ENCODE measurements around the gene MYPN.

Gene MYPN

DNA sequence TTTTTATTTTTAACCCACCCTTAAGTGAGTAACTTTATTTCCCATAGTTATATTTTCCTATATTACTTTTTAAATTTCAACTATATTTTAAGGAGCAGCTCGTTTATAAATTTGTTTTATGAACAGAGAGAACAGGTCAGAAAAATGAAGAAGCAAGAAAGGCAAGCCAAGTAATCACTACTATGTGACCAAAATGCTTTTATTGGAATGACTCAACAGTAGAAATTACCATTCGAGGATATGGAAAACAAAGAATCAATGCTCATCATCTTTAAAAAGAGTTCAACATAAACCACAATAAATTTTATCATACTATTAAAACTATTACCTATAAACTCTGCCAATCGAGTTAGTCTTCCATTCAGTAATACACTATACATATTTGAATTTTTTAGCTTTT lies 41.8 kb upstream of the MYPN start:
- H3K27ac ChIP-seq (ENCODE audit: extremely low read depth, low read depth, low read length): no peak overlapping the region
- H3K4me3 ChIP-seq (ENCODE audit: low read depth, low read length): no peak overlapping the region
- POLR2A ChIA-PET: interaction anchor here (0.7 kb wide), 1 partner anchor 86 kb away, joined by 7 read pairs; no protein-coding TSS in a partner anchor
- peaks cover 6 to 14% of the 10 kb centered on the region in 2 experiments; a peak in 2 of 3 replicates for H3K36me3 ChIP-seq (ENCODE audit: control insufficient read depth in 2 of 2, insufficient read depth in 1 of 2, low read length in 2 of 2)
- CTCF ChIA-PET: interaction anchor here (0.6 to 1.2 kb wide), 3 partner anchors 34 to 214 kb away, joined by 4 to 5 read pairs (median 4); no protein-coding TSS in a partner anchor
- TF ChIP-seq ZNF48 (tag by site-specific recombination; IDR thresholded peaks at IDR 0.05): no peak
- TF ChIP-seq, protein P1, sequence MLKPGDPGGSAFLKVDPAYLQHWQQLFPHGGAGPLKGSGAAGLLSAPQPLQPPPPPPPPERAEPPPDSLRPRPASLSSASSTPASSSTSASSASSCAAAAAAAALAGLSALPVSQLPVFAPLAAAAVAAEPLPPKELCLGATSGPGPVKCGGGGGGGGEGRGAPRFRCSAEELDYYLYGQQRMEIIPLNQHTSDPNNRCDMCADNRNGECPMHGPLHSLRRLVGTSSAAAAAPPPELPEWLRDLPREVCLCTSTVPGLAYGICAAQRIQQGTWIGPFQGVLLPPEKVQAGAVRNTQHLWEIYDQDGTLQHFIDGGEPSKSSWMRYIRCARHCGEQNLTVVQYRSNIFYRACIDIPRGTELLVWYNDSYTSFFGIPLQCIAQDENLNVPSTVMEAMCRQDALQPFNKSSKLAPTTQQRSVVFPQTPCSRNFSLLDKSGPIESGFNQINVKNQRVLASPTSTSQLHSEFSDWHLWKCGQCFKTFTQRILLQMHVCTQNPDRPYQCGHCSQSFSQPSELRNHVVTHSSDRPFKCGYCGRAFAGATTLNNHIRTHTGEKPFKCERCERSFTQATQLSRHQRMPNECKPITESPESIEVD (tag by site-specific recombination; IDR thresholded peaks at IDR 0.05): 0 out of 2 replicates have a peak, but pooled peaks have one; percentile 26
- 0 out of 2 replicates have a peak, but pooled peaks cover 4% of the 10 kb centered on the region for H3K4me1 ChIP-seq (ENCODE audit: control insufficient read depth, insufficient read depth, low read length)
- H3K9me3 ChIP-seq (ENCODE audit: control insufficient read depth, insufficient read depth, low read depth, low read length): no peaks in the 10 kb centered on the region

DNA sequence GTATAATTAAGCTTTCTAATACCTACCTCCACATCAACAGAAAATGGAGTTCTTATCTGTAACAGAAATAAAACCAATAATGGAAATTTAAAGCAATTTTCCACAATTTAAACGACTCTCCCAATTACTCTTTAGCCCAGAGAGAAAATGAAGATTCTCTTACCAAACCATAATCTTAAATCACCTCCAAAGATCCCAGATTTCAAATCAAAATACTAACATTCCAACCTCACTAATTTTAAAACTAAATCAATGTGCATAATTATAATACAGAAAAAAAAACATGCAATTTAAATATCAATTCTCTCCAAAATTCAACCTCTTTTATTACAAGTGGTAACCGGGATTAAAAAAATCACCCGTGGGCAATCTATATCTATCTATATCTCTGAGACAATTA lies 35.7 kb upstream of the MYPN start:
- no peak overlapping the region for H3K27ac ChIP-seq (ENCODE audit: extremely low read depth, low read depth, low read length)
- H3K36me3 ChIP-seq (ENCODE audit: control insufficient read depth in 2 of 2, insufficient read depth in 1 of 2, low read length in 2 of 2): peaks cover 6 to 7% of the 10 kb centered on the region in 2 experiments; a peak in 2 of 3 replicates

DNA sequence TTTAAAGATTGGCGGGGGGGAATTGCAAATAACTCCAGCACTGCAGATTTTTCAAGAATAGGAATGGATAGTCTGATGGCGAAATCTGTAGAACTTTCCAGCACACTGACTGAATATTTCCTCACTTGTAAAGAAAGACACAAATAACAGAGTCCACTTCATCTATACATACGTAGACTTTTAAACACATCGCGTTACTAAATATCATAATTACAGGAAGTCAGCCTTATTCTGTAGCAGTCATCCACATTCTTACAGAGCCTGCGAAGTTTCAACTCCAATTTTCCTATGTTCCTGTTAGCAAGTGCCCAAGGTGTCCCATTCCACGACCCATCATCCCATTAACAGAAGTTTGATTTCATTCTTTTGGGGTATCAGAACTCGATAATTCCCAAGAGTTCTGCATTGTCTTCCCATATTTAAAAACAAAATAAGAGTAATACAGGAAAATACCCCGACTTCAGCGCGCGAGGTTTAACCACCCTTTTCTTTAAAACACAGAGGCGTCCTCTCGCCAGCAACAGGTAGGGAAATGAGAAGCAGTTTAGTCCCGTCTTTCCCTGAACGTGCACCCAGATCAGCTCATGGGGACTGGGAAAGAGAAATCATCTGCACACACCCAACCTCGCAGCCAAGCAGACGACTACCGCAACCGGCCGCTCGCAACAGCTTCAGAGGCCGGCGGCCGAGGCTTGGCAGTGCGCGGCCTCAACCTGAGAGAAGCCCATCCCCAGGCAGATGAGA lies 35.1 kb upstream of the MYPN start:
- Histone ChIP-seq H3K36me3 (ENCODE audit: control insufficient read depth in 2 of 2, insufficient read depth in 1 of 2, low read length in 2 of 2) (peaks cover 5 to 6% of the 10 kb centered on the region in 2 experiments; a peak in 2 of 3 replicates), H3K4me3 (ENCODE audit: low read depth, low read length) (peak overlapping the region; percentile 60), H3K27ac (ENCODE audit: extremely low read depth, low read depth, low read length) (peak overlapping the region; percentile 95), H3K9me3 (ENCODE audit: control insufficient read depth, insufficient read depth, low read depth, low read length) (no peaks in the 10 kb centered on the region), H3K4me1 (ENCODE audit: control insufficient read depth, insufficient read depth, low read length) (0 out of 2 replicates have a peak, but pooled peaks cover 4% of the 10 kb centered on the region)
- ChIA-PET CTCF (no interaction called here), POLR2A (interaction anchor here (0.6 to 0.7 kb wide), 2 partner anchors 14 to 257 kb away, joined by 3 to 4 read pairs; partner anchors contain the start of gene HNRNPH3)
- no peak for TF ChIP-seq ZNF561 (tag by site-specific recombination; IDR thresholded peaks at IDR 0.05; ENCODE audit: borderline replicate concordance)
- TF ChIP-seq SCRT2 (tag by site-specific recombination; IDR thresholded peaks at IDR 0.05): peak; percentile 98
- no peak for TF ChIP-seq ZNF214 (tag by site-specific recombination; IDR thresholded peaks at IDR 0.05; ENCODE audit: borderline replicate concordance)
- peak; percentile 81 for TF ChIP-seq SCRT1 (tag by site-specific recombination; IDR thresholded peaks at IDR 0.05; ENCODE audit: borderline replicate concordance)
- 0 out of 2 replicates have a peak, but pooled peaks have one; percentile 7 for TF ChIP-seq ZNF660 (tag by site-specific recombination; IDR thresholded peaks at IDR 0.05)
- TF ChIP-seq KLF16 (tag by site-specific recombination; IDR thresholded peaks at IDR 0.05): no peak
- 0 out of 2 replicates have a peak, but pooled peaks have one; percentile 7 for TF ChIP-seq ZNF366 (tag by site-specific recombination; conservative IDR thresholded peaks at IDR 0.05)
- TF ChIP-seq PRDM1 (tag by site-specific recombination; IDR thresholded peaks at IDR 0.05): peak; percentile 15; the same call in 1 of the 2 replicates
- TF ChIP-seq, protein P2, sequence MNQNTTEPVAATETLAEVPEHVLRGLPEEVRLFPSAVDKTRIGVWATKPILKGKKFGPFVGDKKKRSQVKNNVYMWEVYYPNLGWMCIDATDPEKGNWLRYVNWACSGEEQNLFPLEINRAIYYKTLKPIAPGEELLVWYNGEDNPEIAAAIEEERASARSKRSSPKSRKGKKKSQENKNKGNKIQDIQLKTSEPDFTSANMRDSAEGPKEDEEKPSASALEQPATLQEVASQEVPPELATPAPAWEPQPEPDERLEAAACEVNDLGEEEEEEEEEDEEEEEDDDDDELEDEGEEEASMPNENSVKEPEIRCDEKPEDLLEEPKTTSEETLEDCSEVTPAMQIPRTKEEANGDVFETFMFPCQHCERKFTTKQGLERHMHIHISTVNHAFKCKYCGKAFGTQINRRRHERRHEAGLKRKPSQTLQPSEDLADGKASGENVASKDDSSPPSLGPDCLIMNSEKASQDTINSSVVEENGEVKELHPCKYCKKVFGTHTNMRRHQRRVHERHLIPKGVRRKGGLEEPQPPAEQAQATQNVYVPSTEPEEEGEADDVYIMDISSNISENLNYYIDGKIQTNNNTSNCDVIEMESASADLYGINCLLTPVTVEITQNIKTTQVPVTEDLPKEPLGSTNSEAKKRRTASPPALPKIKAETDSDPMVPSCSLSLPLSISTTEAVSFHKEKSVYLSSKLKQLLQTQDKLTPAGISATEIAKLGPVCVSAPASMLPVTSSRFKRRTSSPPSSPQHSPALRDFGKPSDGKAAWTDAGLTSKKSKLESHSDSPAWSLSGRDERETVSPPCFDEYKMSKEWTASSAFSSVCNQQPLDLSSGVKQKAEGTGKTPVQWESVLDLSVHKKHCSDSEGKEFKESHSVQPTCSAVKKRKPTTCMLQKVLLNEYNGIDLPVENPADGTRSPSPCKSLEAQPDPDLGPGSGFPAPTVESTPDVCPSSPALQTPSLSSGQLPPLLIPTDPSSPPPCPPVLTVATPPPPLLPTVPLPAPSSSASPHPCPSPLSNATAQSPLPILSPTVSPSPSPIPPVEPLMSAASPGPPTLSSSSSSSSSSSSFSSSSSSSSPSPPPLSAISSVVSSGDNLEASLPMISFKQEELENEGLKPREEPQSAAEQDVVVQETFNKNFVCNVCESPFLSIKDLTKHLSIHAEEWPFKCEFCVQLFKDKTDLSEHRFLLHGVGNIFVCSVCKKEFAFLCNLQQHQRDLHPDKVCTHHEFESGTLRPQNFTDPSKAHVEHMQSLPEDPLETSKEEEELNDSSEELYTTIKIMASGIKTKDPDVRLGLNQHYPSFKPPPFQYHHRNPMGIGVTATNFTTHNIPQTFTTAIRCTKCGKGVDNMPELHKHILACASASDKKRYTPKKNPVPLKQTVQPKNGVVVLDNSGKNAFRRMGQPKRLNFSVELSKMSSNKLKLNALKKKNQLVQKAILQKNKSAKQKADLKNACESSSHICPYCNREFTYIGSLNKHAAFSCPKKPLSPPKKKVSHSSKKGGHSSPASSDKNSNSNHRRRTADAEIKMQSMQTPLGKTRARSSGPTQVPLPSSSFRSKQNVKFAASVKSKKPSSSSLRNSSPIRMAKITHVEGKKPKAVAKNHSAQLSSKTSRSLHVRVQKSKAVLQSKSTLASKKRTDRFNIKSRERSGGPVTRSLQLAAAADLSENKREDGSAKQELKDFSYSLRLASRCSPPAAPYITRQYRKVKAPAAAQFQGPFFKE (tag by site-specific recombination; IDR thresholded peaks at IDR 0.05; ENCODE audit: borderline replicate concordance): no peak

More for the DNA sequence above, 35.7 kb upstream of the MYPN start:
- POLR2A ChIA-PET: no interaction called here
- H3K4me3 ChIP-seq (ENCODE audit: low read depth, low read length): peak overlapping the region; percentile 60
- CTCF ChIA-PET: no interaction called here
- no peak for TF ChIP-seq ZNF585B (tag by site-specific recombination; IDR thresholded peaks at IDR 0.05)
- TF ChIP-seq, protein P3, sequence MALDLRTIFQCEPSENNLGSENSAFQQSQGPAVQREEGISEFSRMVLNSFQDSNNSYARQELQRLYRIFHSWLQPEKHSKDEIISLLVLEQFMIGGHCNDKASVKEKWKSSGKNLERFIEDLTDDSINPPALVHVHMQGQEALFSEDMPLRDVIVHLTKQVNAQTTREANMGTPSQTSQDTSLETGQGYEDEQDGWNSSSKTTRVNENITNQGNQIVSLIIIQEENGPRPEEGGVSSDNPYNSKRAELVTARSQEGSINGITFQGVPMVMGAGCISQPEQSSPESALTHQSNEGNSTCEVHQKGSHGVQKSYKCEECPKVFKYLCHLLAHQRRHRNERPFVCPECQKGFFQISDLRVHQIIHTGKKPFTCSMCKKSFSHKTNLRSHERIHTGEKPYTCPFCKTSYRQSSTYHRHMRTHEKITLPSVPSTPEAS (tag by site-specific recombination; IDR thresholded peaks at IDR 0.05): no peak
- TF ChIP-seq, protein P4, sequence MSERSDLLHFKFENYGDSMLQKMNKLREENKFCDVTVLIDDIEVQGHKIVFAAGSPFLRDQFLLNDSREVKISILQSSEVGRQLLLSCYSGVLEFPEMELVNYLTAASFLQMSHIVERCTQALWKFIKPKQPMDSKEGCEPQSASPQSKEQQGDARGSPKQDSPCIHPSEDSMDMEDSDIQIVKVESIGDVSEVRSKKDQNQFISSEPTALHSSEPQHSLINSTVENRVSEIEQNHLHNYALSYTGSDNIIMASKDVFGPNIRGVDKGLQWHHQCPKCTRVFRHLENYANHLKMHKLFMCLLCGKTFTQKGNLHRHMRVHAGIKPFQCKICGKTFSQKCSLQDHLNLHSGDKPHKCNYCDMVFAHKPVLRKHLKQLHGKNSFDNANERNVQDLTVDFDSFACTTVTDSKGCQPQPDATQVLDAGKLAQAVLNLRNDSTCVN (tag by site-specific recombination; optimal IDR thresholded peaks at IDR 0.05): no peak
- H3K4me1 ChIP-seq (ENCODE audit: control insufficient read depth, insufficient read depth, low read length): 0 out of 2 replicates have a peak, but pooled peaks cover 4% of the 10 kb centered on the region
- H3K9me3 ChIP-seq (ENCODE audit: control insufficient read depth, insufficient read depth, low read depth, low read length): no peaks in the 10 kb centered on the region
